Osteoblast (primary cell): Measurements from ENCODE around the gene OR51D1. TPM values are rescaled to one million over a fixed set of nuclear protein-coding genes. Genes with fewer than 3 reads are reported as not detected.
A peak's percentile ranks its signal among the peaks of the same experiment; 100 is the strongest.

Experiments used
- DNase-seq: peaks from one replicate; pipeline ENCODE4 v3.0.0; 2011; ENCODE audit warnings: low spot score, mixed read lengths; ENCODE audit not compliant: insufficient read length; ENCODE audit errors: missing footprints
- H2AFZ ChIP-seq: 2 replicates; pipeline ENCODE4 v1.6.0; 2011; ENCODE audit warnings: mild to moderate bottlenecking, low read length
- H3K27ac ChIP-seq: 2 replicates; pipeline ENCODE4 v1.5.1; 2011; ENCODE audit warnings: mild to moderate bottlenecking, low read depth, low read length, moderate library complexity
- H3K27me3 ChIP-seq: 2 replicates; pipeline ENCODE4 v1.6.0; 2012; ENCODE audit warnings: mild to moderate bottlenecking, control low read depth, inconsistent platforms, low read length, moderate library complexity; ENCODE audit not compliant: insufficient read depth
- H3K36me3 ChIP-seq: 2 replicates; pipeline ENCODE4 v1.5.1; 2011; ENCODE audit warnings: mild to moderate bottlenecking, low read length, control low read depth, moderate library complexity; ENCODE audit not compliant: insufficient read depth
- H3K4me1 ChIP-seq: 2 replicates; pipeline ENCODE4 v1.5.1; 2011; ENCODE audit warnings: mild to moderate bottlenecking, low read length, control low read depth, moderate library complexity; ENCODE audit not compliant: insufficient read depth
- H3K4me2 ChIP-seq: 2 replicates; pipeline ENCODE4 v1.6.0; 2011; ENCODE audit warnings: mild to moderate bottlenecking, low read length; ENCODE audit not compliant: insufficient read depth
- H3K4me3 ChIP-seq: fragments of 200-600 bp; sonication (generic); 3 replicates; pipeline ENCODE4 v1.5.1; 2012; ENCODE audit warnings: mild to moderate bottlenecking, low read length, inconsistent platforms; ENCODE audit not compliant: insufficient read depth
- H3K79me2 ChIP-seq: 2 replicates; pipeline ENCODE4 v1.6.0; 2012; ENCODE audit warnings: mild to moderate bottlenecking, low read length, control low read depth, inconsistent platforms; ENCODE audit not compliant: insufficient read depth
- H3K9me3 ChIP-seq: 2 replicates; pipeline ENCODE4 v1.5.1; 2011; ENCODE audit warnings: low read depth, low read length, control low read depth
- H4K20me1 ChIP-seq: 2 replicates; pipeline ENCODE4 v1.6.0; 2012; ENCODE audit warnings: mild to moderate bottlenecking, low read length, control low read depth; ENCODE audit not compliant: insufficient read depth
- CTCF ChIP-seq: IDR thresholded peaks from 2 replicates; pipeline ENCODE4 v1.5.1; 2011; ENCODE audit warnings: mild to moderate bottlenecking, low read depth, low read length, moderate library complexity; ENCODE audit errors: extremely low read depth
- total RNA-seq: library from RNA; depleted of rRNA; stranded (reverse); fragments of >200 nt; gene quantifications from 2 replicates; pipeline ENCODE4 v1.2.3, GENCODE V29; 2012

OR51D1 gene, protein sequence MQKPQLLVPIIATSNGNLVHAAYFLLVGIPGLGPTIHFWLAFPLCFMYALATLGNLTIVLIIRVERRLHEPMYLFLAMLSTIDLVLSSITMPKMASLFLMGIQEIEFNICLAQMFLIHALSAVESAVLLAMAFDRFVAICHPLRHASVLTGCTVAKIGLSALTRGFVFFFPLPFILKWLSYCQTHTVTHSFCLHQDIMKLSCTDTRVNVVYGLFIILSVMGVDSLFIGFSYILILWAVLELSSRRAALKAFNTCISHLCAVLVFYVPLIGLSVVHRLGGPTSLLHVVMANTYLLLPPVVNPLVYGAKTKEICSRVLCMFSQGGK
- total RNA-seq: not detected in 2 replicates

- Histone ChIP-seq H3K4me2 (peak within 1 kb of the TSS; percentile 74), H3K9me3 (no peaks in the 10 kb centered on the region), H3K27ac (no peak within 1 kb of the TSS), H3K4me1 (no peaks in the 10 kb centered on the region), H3K27me3 (peaks cover 5% of the 10 kb centered on the region), H2AFZ (peak within 1 kb of the TSS; percentile 74), H3K36me3 (no peaks in the 10 kb centered on the region), H3K4me3 (peak within 1 kb of the TSS; percentile 38), H4K20me1 (no peaks in the 10 kb centered on the region), H3K79me2 (no peaks in the 10 kb centered on the region)
- TF ChIP-seq CTCF: peak; percentile 90
- peak; percentile 80 for DNase-seq
These were observed at the start of gene OR51D1 for GRCh38 chr11:4636962-4637661. TSS of gene OR51D1 (plus strand) at chr11:4637477. CDS start at chr11:4639791, 2,314 bp downstream.

DNA sequence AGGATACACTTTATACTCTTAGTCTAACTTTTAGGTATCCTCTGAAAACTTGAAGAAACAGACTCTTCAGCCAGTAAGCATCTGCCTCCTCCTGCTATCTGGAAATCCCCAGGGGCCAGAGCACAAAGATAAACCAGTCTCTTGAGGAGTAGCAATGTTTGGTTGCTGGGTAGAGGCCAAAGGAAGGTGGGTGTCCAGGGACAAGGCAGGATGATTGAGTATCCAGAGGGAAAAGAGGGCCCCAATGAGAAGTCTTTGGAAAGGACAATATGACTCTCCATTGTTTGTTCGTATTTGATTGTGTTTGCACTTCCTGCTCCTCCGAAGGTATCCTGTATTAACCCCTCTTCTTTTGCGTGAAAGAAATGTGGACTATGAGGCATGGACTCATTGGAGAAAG lies 48.3 kb upstream of the OR51D1 start:
- Histone ChIP-seq H3K4me3 (no peak overlapping the region), H3K36me3 (no peaks in the 10 kb centered on the region), H4K20me1 (no peaks in the 10 kb centered on the region), H3K4me1 (no peaks in the 10 kb centered on the region), H3K27ac (no peak overlapping the region), H3K79me2 (no peaks in the 10 kb centered on the region), H3K27me3 (no peaks in the 10 kb centered on the region), H3K4me2 (no peak overlapping the region), H2AFZ (no peak overlapping the region), H3K9me3 (no peaks in the 10 kb centered on the region)
- no peak for DNase-seq
- TF ChIP-seq CTCF: no peak

DNA sequence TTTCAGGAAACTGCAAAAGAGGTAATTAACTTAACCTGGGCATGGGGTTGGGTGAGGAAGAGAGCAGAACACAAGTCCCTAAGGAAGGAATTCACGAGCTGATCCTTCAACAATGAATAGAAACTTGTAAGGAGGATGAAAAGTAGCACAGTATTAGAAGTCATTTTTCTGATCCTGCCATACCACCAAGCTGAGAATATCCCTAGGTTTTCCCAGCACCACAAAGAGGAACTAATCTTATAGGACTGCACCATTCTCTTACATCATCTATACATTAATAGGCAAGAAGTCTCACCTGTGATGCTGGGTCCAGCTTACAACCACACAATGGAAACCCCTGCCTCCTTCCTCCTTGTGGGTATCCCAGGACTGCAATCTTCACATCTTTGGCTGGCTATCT lies 43.5 kb upstream of the OR51D1 start, which contains the start of gene OR52I1:
Gene OR52I1 (plus strand): TSS at position 301 of the 400 bp plus-strand sequence. CDS start 0 bp downstream, at position 301.
- Histone ChIP-seq H2AFZ (no peak within 1 kb of the TSS), H3K4me2 (no peak within 1 kb of the TSS), H3K36me3 (peaks cover 4% of the 10 kb centered on the region), H4K20me1 (no peaks in the 10 kb centered on the region), H3K4me1 (no peaks in the 10 kb centered on the region), H3K9me3 (no peaks in the 10 kb centered on the region), H3K27ac (no peak within 1 kb of the TSS), H3K79me2 (no peaks in the 10 kb centered on the region), H3K4me3 (no peak within 1 kb of the TSS), H3K27me3 (no peaks in the 10 kb centered on the region)
- TF ChIP-seq CTCF: no peak
- no peak for DNase-seq

DNA sequence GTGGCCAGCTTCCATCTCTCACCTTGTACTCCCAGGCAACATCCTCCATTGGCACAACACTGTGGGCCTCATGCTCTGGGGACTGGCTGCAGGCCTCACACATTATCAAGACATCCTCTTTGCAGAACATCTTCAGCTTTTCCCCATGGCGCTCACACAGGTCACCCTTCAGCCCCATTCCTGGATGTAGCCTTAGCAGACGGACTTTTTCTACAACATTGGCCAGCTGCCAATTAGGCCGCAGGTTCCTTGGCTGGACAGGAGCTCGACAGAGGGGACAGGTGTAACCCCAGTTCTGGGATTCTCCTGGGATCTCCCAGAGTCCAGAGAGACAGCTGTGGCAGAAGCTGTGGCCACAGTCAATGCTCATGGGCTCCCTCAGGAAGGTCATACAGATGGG lies 32.2 kb upstream of the OR51D1 start:
- no peak for TF ChIP-seq CTCF
- DNase-seq: peak; percentile 6
- H3K4me1 ChIP-seq: peaks cover 18% of the 10 kb centered on the region
- peaks cover 21% of the 10 kb centered on the region for H3K36me3 ChIP-seq
- no peaks in the 10 kb centered on the region for H3K27me3 ChIP-seq
- no peak overlapping the region for H2AFZ ChIP-seq
- no peaks in the 10 kb centered on the region for H3K9me3 ChIP-seq
- no peak overlapping the region for H3K27ac ChIP-seq
- H4K20me1 ChIP-seq: peaks cover 3% of the 10 kb centered on the region
- no peak overlapping the region for H3K4me2 ChIP-seq
- H3K4me3 ChIP-seq: no peak overlapping the region
- peaks cover 13% of the 10 kb centered on the region for H3K79me2 ChIP-seq
